GM18861 (cell line): ENCODE results near the gene FCHO2.

ENCODE experiments used
- ATAC-seq: cut with Tn5 transposase; IDR thresholded peaks from one replicate; pipeline ENCODE4 v1.9.1; 2021; ENCODE audit not compliant: unreplicated experiment

The FCHO2 gene

GRCh38 chr5:73028991-73029595, 73.3 kb downstream of the FCHO2 start:
- no peak for ATAC-seq

GRCh38 chr5:73030531-73030930, 74.7 kb downstream of the FCHO2 start:
- ATAC-seq: no peak

DNA sequence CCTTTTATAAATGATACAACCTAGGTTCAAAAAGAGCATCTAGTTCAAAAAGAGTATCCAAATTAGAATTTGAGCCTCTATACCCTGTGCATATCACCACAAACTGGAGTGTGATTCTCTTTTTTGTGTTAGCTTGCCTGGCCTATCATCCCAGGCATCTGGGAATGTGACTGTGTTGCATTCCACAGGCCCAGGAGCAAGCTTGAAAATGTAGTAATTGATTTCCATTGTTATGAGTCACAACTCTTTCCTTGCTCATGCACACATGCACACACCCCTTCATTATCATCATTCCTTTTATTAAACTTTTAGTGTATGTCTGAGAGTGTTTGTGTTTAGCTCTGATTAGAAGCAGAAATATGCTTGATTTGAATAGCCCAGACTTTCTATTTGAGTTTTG, 75.2 kb downstream of the FCHO2 start:
- ATAC-seq: no peak

GRCh38 chr5:73031839-73032238, 76.0 kb downstream of the FCHO2 start:
- ATAC-seq: no peak

GRCh38 chr5:73032635-73033034, 76.8 kb downstream of the FCHO2 start:
- no peak for ATAC-seq

- ATAC-seq: no peak
These were observed 81.7 kb downstream of the FCHO2 start for GRCh38 chr5:73037545-73037944.

DNA sequence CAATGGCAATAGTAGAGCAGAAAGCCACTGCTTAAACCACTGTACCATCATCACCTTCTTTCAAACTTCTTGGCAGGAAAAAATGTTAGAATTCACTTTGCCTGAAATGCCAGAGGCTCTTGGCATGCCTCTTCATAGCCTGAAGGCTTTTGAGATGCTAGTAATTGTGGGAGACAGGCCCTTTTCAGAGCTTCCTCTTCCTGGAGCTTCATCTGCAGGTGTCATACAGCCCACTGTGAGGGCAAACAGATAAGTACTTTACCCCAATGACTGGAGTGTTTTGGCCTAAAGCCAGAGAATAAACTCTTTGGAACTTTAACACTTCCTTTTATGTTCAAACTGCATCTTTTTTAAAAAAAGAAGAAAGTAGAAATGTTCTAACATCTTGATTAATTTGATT, 83.2 kb downstream of the FCHO2 start:
- no peak for ATAC-seq

DNA sequence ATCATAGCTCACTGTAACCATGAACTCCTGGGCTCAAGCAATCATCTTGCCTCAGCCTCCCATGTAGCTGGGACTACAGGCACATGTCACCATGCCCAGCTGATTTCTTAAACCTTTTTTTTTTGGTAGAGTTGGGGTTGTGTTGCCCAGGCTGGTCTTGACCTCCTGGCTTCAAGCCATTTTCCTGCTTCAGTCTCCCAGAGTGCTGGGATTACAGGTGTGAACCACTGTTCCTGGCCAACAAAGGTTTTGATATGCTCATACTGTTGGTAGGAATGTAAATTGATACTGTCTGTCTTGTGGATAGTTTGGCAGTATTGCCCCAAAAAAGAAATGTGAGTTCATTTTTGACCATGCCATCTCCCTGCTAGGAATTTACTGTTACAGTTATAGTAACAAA, 87.2 kb downstream of the FCHO2 start:
- no peak for ATAC-seq

- no peak for ATAC-seq
These were observed 88.7 kb downstream of the FCHO2 start for GRCh38 chr5:73044546-73044945.

DNA sequence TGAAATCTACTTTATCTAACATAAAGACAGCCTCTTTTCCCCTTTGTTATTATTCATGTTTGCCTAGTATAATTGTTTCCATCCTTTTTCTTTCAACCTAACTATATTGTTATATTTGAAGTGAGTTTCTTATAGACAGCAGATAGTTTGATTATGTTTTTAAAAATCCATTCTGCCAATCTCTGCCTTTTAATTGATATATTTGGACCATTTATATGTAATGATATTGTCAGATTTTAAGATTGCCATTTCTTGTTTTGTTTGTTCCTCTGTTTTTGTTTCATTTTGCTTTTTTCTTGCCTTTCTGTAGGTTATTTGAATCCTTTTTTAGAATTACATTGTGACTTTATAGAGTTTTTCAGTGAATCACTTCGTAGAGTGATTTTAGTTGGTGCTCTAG, 89.8 kb downstream of the FCHO2 start:
- ATAC-seq: no peak

DNA sequence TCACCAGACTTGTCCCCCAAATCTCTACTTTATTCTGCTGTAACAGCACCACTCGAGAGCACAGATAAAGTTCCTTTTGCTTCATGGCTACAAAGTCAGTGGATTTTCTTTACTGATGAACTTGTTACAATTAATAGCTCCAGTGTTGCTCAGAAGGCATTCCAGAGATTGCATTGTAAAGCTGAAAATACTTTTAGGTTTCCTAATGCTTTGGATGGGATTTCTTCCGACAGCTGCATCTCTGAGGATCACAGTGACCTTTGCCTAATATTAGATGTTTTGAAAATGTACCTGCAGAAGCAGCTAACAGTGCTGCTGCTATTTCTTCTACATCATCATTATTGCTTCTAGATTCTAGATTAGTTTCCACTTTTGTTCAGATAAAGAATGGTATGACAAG, 105.8 kb downstream of the FCHO2 start:
- ATAC-seq: no peak

DNA sequence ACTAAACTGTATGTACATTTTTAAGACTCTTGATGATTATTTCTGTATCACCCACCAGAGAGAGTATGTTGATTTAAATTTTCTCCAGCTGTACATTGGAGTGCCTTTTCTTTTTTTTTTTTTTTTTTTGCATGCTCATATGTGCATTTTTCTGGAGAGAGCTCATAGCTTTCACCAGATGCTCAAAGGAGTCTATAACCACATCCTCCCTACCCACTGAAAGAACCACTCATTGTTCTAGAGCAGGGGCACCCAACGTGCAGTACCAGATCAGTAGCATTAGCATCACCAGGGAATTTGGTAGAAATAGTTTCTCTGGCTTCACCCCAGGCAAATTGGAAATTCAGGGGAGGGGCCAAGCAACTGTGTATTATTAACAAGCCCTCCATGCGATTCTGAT, 110.6 kb downstream of the FCHO2 start:
- no peak for ATAC-seq

GRCh38 chr5:73067213-73067612, 111.4 kb downstream of the FCHO2 start:
- no peak for ATAC-seq

DNA sequence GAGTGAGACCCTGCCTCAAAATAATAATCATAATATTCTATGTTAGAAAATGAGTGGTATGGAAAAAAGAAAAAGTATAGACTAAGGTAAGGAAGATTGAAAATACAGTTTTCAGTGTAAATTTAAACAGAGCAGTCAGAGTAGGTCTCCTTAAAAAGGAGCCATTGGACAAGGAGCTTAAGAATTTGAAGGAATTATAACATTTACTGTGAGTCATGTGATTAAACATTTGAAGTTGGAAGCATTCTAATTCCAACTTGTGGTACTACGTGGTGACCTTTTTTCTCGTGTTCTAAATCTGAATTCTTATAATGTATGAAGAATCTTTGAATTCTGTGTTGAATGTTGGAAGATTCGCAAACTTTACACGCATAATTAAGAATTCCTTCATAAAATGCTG, 125.3 kb downstream of the FCHO2 start:
- no peak for ATAC-seq

DNA sequence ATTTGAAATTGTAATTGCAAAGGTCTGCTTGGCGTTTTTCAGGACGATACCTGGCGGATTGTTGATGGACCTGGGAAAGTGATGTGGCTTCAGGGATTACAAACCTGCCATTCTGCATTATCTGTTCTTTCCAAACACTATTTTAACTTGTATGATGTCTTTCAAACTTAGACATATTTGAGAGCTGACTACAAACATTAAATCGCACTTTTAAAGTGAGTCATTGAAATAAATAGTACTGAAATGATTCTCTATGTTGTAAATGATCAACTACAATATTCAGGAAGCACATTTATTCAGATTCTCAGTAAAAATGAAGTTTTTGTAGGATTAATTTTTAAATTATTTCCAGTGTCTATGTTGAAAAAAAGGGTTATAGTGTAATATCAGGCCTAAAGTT, 132.2 kb downstream of the FCHO2 start:
- ATAC-seq: no peak

- ATAC-seq: no peak
These were observed 138.1 kb downstream of the FCHO2 start for GRCh38 chr5:73093943-73094342.

DNA sequence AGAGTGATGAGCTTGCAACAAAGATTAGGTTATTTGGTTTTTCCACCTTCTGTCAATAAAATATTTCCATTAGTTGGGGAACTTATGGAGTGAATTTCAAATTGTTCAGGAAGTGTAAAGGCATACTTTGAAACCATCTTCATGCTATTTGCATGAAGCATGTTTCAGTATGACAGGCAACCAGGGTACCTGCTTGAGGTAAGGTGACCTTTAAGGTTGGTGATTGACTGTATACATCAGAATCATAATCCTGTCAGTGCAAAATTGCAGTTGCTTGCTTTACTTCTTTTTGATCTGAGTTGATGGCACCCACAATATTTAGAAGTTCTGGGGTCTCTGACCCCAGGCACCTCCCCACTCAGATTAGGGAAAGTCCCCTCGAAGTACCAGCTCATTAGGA, 138.6 kb downstream of the FCHO2 start:
- ATAC-seq: no peak

DNA sequence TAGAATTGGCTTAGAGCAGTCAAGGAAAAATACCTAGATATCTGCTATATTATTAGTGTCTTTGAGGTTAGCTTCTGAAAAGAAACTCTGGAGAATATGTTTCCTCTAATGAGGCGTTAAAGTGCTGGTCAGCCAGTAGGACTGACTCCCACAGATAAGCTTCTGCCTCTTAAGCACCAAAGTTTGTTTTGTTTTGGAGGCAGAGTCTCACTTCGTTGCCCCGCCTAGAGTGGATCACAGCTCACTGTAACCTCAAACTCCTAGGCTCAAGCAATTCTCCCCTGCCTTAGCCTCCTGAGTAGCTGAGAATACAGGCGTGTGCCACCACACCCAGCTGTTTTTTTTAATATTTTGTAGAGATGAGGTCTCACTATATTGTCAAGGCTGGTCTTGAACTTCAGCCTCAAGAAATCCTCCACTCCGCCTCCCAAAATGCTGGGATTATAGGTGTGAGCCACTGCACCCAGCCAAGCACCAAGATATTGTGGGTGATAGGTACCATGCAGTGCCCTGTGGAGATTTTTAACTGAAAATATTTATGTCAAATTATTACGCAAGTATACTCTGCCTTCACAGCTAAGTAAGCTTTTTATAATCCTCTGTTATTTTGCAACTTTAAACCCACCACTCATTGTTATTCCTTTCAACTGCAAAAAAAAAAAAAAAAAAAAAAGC, 139.9 kb downstream of the FCHO2 start:
- ATAC-seq: no peak

DNA sequence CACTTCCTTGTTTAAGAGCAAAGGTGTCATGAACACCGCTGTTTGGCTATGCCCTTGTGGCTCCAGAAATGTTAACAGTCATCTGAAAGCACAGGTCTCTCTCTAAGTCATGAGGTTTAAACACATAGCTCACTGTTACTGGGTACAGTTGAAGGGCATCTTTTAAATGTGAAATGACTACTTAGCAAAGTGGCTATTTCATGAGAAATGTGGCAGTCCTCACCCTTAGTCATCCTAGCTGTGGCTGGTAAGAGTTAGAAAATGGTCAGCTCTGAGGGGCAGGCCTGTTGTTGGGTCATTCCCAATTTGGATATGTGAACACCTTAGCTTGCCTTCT, 140.4 kb downstream of the FCHO2 start:
- no peak for ATAC-seq

DNA sequence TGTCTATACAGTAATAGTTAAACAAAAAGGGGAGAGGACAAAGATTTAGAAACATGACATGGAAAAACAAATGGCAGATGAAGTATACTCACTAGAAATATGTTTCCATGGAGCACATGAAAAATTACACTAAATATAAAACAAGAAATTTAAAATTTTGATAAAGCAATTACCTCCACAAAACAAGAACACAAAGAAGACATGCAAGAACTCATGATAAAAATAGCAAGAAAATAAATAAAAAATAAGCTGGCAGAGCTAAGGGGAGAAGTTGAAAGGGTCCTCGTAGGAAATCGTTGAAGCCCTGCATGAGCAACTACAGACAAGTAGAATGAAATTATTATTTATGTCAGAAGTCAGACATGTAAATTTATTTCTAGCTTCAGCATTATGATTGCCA, 141.9 kb downstream of the FCHO2 start:
- ATAC-seq: no peak

DNA sequence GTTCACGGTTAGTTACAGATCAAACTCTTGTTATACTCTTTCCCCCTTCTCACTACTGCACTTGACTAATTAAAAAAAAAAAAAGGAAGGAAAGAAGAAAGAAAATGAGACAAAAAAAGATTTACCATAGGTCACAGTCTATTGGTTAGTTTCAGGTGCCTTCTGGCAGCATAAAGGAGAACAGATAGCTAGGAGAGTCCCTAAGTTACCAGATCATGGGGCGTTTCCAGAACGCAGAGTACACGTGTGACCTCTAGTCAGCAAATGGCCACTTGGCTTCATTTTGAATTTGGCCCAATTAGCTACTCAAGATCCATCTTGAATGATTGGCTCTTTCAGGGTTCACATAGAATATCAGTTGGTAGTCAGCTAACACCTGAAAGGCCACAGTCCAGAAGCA, 144.3 kb downstream of the FCHO2 start:
- no peak for ATAC-seq

- ATAC-seq: no peak
These were observed 148.0 kb downstream of the FCHO2 start for GRCh38 chr5:73103870-73104299.

DNA sequence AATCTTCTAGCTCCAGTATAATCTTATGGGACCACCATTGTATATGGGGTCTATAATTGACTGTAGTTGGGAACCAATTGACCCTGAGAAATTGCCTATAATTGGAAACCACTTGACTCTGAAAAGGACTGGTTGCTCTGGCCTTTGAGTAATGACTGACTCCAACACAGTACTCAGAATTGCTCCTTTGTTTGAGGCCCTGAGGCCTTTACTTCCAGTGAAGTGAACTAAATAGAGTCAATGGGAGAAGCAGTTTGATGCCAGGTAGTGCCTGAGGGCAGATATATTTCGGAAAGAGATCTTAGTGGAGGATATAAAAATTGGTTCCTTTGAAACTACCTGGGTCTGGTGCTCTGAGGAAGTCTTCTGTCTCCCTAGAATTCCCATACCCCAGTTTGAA, 148.5 kb downstream of the FCHO2 start:
- ATAC-seq: no peak
